ENCODE data around the gene RAI2.

Gene RAI2

GRCh38 chrX:17829566-17829965 lies 31.5 kb downstream of the RAI2 start:
- DNase-seq (ENCODE audit: low read depth): no peak

GRCh38 chrX:17828171-17828570 lies 32.9 kb downstream of the RAI2 start:
- DNase-seq (ENCODE audit: low read depth): no peak

DNA sequence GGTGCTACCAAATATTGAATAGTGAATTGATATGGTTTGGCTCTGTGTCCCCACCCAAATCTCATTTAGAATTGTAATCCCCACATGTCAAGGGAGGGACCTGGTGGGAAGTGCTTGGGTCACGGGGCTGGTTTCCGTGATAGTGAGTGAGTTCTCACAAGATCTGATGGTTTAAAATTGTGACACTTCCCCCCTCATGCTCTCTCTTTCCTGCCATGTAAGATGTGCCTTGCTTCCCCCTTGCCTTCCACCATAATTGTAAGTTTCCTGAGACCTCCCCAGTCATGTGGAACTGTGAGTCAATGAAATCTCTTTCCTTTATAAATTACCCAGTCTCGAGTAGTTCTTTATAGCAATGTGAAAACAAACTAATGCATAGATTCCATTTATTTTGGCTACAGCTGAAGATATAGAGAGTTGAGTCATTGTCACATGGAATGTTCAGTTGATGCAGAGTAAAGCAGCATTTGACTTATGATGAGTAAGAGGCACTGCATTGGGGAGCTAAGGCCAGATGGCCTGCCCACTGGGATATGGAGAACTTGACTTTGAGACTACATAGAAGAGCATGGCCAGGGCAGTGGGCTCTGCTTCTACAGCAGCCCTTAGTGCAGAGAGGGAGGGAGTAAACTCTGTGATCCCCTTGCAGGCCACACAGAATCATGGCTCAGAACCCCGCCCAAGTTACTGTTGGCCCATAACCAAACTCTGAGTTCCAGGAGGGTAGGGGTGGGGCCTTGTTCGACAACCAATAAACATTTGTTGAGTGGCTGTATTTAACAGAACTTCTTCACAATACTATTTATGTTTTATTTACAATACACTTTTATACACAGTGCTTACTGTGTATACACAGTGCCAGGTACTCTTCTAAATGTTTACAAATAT lies 34.2 kb downstream of the RAI2 start:
- DNase-seq (ENCODE audit: low read depth): no peak

GRCh38 chrX:17824980-17825379 lies 36.1 kb downstream of the RAI2 start:
- DNase-seq (ENCODE audit: low read depth): no peak

DNA sequence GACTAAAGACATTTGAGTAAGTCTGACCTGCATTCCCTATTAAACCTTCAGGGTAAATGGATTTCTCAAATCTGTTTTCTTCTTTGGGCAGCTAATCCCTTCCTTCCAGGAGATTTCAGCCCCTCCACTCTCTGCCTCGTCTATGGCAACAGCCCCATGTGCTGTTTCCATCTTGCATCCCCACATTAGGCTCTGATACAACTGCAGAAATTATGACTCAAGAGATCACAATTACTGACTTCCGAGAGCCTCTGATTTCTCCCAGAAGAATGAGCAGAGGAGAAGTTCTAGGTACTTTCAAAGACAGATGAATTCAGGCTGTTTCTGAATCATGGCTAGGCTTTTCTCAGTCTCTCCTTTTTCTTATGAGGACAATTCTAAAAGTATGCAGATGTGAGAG lies 38.7 kb downstream of the RAI2 start:
- no peak for DNase-seq (ENCODE audit: low read depth)

DNA sequence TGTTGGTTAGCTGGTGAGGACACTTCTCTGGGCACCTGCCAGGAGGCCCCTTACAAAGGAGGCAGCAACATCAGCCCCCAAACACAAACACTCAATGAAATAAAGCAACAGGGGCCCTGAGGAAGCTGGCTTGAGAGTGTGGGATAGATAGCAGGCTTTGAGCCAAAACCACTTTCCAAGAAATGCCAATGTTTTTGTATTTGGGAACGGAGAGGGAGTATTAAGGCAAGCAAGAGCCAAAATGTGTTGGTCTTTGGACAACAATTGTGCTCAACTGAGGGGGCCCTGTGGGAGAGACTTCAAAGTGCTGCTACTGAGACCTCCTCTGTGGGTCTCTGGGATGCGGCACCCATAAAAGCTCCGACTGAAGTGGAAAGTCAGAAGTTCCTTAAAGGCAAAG lies 41.0 kb downstream of the RAI2 start:
- DNase-seq (ENCODE audit: low read depth): no peak

DNA sequence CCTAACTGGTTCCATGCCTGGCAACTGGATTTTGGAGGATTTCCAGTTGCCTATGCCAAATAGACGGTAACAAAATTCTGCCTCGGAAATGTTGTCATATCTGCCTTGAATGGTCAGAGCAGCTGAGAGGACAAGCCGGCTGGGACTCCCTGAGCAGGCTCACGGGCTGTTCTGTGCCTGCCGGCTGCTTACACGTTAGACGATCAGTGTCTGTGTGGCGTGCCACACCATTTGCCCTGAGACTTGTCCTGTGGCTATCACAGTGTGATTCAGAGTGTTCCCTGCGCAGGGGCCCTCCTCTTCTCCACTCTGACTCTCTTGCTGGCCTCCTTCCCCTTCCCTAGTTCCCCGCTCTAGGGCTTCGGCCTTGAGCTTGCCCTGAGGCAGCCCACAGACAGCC lies 42.4 kb downstream of the RAI2 start:
- DNase-seq (ENCODE audit: low read depth): no peak

DNA sequence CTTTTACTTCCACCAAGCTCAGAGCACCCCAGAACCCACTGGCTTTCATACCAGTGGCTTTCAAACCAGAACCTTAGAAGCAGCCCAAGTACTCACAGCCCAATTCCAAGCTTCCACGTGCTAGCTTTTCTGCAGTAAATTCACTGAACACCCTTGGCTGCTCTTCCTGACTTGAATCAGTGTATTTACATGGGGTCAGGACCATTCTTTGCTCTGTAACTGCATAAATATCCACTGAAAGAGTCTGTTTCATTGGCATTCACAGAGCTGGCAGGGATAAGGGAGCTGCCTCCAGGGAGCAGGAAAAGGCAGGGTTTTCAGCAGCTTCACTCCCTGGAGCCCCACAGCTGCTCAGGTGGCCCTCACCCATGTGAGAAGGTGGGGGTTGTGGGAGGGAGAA lies 43.8 kb downstream of the RAI2 start:
- DNase-seq (ENCODE audit: low read depth): peak; percentile 33

GRCh38 chrX:17814557-17814956 lies 46.5 kb downstream of the RAI2 start:
- DNase-seq (ENCODE audit: low read depth): peak; percentile 36

DNA sequence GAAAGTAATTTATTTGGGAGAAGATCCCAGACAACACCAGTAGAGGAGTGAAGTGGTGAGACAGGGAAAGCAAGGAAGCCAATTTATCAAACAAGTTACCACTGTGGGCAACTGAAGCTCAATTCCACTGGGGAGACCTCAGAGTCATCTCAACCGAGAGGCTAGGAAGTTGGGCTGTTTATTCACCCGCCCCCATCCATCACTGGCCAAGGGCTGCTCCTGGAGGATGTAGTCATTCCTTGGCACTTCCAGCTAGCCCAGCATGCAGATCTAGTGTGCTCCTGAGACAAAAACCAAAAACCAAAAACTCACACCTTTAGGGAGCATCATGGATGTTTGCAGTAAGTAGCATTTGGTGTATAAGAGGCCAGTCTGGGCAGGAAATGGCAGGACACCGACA lies 47.0 kb downstream of the RAI2 start:
- DNase-seq (ENCODE audit: low read depth): no peak

DNA sequence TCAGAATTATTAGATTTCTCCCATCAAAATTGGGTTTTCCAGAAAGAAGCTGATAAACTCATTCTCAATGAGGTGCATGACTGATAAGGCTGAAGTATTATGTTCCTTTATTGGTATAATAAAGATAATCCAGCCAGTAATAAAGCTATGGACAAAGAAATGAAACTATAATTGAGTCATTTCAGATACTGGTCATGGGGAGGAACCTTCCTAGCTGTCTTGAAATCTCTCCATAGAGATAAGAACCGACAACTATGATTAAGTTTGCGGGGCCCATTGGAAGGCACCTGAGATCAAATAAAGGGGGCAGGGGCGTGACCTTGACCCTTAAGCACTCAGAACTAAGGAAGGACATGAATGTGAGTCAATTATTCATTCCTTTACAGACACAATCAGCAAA lies 47.8 kb downstream of the RAI2 start:
- DNase-seq (ENCODE audit: low read depth): no peak

DNA sequence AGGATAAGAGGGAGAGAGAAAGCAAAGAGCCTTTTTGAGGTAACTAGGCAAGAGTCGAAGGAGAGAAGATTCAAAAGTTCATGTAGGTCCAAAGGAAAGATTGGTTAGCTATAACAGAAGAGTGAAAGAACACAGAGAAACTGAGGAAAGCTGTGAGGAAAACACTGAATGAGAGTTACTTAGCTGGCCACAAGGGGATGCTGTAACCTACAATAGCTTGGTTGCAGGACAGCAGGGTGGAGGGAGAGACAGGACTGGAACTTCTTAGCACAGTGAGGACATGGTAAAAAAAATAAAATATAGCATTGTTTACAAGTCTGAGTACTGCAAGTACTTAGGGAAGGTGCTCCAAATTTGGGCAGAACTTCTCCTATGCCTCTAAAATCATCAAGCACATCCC lies 48.3 kb downstream of the RAI2 start:
- DNase-seq (ENCODE audit: low read depth): no peak

- DNase-seq (ENCODE audit: low read depth): no peak
Measured at GRCh38 chrX:17809984-17810383, 51.1 kb downstream of the RAI2 start.

GRCh38 chrX:17809273-17809672 lies 51.8 kb downstream of the RAI2 start:
- DNase-seq (ENCODE audit: low read depth): no peak

- DNase-seq (ENCODE audit: low read depth): no peak
Measured at GRCh38 chrX:17805120-17805519, 56.0 kb downstream of the RAI2 start.

GRCh38 chrX:17803449-17803848 lies 57.6 kb downstream of the RAI2 start:
- no peak for DNase-seq (ENCODE audit: low read depth)

- DNase-seq (ENCODE audit: low read depth): no peak
Measured at GRCh38 chrX:17802756-17803155, 58.3 kb downstream of the RAI2 start.

- DNase-seq (ENCODE audit: low read depth): no peak
Measured at GRCh38 chrX:17801431-17801830, 59.7 kb downstream of the RAI2 start.

DNA sequence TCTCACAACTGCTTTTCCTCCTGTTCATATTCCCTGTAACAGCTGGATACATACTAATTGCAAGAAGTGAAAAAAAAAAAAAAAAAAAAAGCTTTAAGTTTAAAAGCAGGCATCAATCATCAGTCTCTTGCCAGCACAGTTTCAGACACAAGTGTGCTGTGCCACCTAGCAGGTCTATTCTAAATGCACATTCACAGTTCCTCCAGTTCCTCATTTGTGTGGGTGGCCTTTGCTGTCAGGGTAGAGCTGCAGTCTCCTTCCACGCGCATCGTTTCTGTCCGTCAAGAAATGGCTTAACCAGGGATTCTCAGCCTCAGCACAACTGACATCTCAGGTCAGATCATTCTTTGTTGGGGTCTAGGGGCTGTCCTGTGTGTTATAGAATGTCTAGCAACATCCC lies 62.2 kb downstream of the RAI2 start:
- no peak for DNase-seq (ENCODE audit: low read depth)

GRCh38 chrX:17792826-17793225 lies 68.3 kb downstream of the RAI2 start:
- no peak for DNase-seq (ENCODE audit: low read depth)

DNA sequence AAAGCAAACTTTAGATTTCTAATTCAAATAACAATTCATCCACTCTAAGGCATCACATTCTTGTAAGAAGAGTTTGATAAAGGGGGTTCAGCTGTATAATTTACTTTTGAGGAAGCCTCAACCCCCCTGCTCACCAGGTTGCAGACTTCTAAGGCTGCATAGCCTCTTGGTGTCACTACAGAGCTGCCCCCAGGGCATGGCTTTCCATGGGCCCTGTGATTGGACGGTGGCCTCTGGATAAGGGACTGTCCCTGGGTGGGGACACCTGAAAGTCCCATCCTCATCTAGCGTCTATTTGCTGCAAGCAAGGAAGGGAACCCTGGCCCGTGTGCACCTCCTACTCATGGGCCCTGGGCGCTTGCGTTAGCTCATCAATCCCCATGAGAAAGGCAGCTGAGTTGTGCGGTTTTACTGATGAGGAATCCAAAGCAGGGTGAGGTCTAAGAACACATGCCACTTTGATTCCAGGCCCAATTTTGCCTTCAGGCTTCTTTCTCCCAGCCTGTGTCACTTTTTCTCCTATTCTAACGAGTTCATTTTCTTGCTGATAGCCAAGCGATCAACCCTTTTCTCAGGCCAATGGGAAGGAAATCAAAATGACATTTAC lies 72.0 kb downstream of the RAI2 start:
- no peak for DNase-seq (ENCODE audit: low read depth)

GRCh38 chrX:17788439-17788838 lies 72.7 kb downstream of the RAI2 start:
- no peak for DNase-seq (ENCODE audit: low read depth)

DNA sequence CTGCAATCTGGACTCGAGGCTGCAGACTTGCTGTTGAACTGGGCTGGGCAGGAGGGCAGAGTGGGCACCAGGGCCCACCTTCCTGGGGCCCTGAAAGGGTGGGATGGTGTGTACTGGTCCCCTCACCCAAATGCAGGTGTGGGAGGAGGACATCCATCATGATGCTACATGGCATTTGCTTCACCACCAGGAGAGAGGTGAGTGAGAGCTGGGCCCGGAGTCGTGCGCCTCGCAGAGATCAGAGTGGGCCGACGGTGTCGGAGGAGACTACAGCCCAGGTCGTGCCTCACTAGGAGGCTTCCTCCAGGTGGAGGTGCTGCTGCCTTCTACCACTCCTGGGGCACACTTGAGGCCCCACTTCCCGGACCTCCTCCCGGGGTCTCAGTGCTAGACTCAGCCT lies 73.5 kb downstream of the RAI2 start:
- no peak for DNase-seq (ENCODE audit: low read depth)
